Measurements from ENCODE around the gene ZRANB1. TPM values are rescaled to one million over a fixed set of nuclear protein-coding genes. Genes with fewer than 3 reads are reported as not detected.
A peak's percentile ranks its signal among the peaks of the same experiment; 100 is the strongest.

The ZRANB1 gene
- total RNA-seq, 1 donor from 2014 or later, result 24.0 TPM

DNA sequence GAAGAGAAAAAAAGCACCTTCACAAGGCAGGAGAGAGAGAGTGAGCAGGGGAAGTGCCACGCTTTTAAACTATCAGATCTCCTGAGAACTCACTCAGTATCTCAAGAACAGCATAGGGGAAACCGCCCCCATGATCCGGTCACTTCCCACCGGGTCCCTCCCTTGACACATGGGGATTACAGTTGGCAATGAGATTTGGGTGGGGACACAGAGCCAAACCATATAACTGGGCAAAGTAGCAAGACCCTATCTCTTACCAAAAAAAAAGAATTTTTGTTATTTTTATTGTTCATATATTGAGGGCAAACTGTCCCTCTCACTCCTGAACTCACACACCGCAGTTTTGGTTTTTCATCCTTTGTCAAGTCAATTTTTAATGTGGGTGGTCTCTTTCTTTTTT, 18.2 kb upstream of the ZRANB1 start:
- H3K27me3 Mint-ChIP-seq (ENCODE audit: low read depth), result no peaks in the 10 kb centered on the region
- H3K27ac Mint-ChIP-seq (ENCODE audit: unreplicated experiment), result no peak overlapping the region
- TF ChIP-seq, protein P1, sequence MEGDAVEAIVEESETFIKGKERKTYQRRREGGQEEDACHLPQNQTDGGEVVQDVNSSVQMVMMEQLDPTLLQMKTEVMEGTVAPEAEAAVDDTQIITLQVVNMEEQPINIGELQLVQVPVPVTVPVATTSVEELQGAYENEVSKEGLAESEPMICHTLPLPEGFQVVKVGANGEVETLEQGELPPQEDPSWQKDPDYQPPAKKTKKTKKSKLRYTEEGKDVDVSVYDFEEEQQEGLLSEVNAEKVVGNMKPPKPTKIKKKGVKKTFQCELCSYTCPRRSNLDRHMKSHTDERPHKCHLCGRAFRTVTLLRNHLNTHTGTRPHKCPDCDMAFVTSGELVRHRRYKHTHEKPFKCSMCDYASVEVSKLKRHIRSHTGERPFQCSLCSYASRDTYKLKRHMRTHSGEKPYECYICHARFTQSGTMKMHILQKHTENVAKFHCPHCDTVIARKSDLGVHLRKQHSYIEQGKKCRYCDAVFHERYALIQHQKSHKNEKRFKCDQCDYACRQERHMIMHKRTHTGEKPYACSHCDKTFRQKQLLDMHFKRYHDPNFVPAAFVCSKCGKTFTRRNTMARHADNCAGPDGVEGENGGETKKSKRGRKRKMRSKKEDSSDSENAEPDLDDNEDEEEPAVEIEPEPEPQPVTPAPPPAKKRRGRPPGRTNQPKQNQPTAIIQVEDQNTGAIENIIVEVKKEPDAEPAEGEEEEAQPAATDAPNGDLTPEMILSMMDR (conservative IDR thresholded peaks at IDR 0.05), result no peak
- no peak for DNase-seq (ENCODE audit: low read depth, low spot score)
- no peak overlapping the region for H3K4me3 Mint-ChIP-seq
- peaks cover 4% of the 10 kb centered on the region for H3K36me3 Mint-ChIP-seq (ENCODE audit: low read depth)
- no peaks in the 10 kb centered on the region for H3K9me3 Mint-ChIP-seq
- peaks cover 21% of the 10 kb centered on the region for H3K4me1 Mint-ChIP-seq

DNA sequence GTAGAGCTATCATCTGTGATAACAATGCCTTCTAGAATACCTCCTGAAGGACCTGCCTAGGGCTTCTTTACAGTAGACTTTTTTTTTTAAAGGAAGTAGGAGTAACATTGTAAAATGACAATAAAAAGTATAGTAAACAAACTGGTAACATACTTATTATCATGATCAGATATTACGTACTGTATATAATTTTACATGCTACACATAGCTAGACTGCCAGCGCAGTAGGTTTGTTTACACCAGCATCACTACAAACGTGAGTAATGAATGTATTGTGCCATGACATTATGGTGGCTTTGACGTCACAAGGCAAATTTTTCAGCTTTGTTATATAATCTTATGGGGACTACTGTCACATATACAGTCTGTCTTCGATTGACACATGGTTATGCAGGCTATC, 15.4 kb upstream of the ZRANB1 start:
- TF ChIP-seq, protein P1 (conservative IDR thresholded peaks at IDR 0.05), result no peak
- Mint-ChIP-seq H3K4me3 (no peak overlapping the region), H3K27ac (ENCODE audit: unreplicated experiment) (no peak overlapping the region)

DNA sequence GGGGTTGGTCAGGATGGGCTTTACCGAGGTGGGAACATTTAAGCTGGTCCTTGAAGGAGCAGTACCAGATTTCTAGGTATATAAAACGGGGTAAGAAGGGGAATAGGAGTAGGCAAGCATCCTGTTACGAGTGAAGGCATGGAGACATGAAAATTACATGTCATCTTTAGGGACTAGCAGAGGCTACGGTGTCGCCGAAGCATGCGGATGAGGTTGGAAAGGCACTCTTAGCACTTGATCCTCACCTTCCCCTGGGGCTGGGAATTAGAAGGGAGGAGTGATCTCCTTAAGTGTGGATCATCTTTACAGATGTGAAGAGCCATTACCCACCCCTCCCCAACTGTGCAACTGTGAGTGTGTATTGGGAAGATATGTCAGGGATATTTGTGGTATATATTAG, 13.8 kb upstream of the ZRANB1 start:
- TF ChIP-seq, protein P1 (conservative IDR thresholded peaks at IDR 0.05), result no peak
- Mint-ChIP-seq H3K27me3 (ENCODE audit: low read depth) (no peaks in the 10 kb centered on the region), H3K27ac (ENCODE audit: unreplicated experiment) (peak overlapping the region; percentile 3), H3K4me1 (peaks cover 11% of the 10 kb centered on the region), H3K9me3 (peaks cover 4% of the 10 kb centered on the region), H3K4me3 (no peak overlapping the region), H3K36me3 (ENCODE audit: low read depth) (peaks cover 15% of the 10 kb centered on the region)
- DNase-seq (ENCODE audit: low read depth, low spot score), result no peak

More for the DNA sequence above, 15.4 kb upstream of the ZRANB1 start:
- no peak for DNase-seq (ENCODE audit: low read depth, low spot score)
- Mint-ChIP-seq H3K27me3 (ENCODE audit: low read depth) (no peaks in the 10 kb centered on the region), H3K9me3 (no peaks in the 10 kb centered on the region), H3K4me1 (peaks cover 11% of the 10 kb centered on the region), H3K36me3 (ENCODE audit: low read depth) (peaks cover 8% of the 10 kb centered on the region)

DNA sequence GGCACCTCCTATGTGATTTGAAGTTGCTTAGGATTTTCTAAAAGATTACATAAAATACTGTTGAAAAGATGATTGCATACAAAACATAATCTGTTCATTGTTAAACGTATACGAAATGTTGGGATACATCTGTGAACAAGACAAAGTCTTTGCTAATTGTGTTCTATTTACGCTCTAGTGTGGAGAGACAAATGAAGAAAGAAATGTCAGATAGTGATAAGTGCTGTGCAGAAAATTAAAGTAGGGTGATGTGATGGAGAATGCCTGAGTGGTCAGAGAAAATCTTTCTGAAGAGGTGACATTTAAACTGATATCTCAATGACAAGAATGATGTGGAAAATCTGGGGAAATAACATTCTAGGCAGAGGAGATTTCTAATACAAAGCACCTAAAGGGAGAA, 13.4 kb upstream of the ZRANB1 start:
- H3K27ac Mint-ChIP-seq (ENCODE audit: unreplicated experiment), result no peak overlapping the region
- DNase-seq (ENCODE audit: low read depth, low spot score), result no peak
- peaks cover 16% of the 10 kb centered on the region for H3K36me3 Mint-ChIP-seq (ENCODE audit: low read depth)
- H3K4me3 Mint-ChIP-seq, result no peak overlapping the region
- no peaks in the 10 kb centered on the region for H3K27me3 Mint-ChIP-seq (ENCODE audit: low read depth)
- H3K4me1 Mint-ChIP-seq, result peaks cover 11% of the 10 kb centered on the region
- H3K9me3 Mint-ChIP-seq, result peaks cover 5% of the 10 kb centered on the region
- TF ChIP-seq, protein P1 (conservative IDR thresholded peaks at IDR 0.05), result no peak

DNA sequence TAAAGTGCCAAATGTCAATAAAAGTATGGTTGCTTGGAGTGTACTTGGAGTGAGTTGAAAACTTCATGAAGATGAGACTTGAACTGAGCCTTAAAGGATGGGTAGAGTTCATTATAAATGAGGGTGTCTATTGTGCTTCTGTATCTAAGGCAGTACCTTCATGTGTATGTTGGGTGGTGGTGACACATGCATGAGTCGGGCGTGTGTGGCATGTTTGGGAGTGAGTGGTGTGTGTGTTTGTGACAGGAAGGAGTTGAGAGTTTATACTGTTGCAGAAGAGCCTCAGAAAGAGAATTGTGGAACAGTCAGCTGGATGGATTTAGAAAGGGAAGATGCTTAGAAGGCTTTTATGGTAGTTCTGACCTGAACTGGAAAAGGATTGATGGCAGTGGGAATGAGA, 6.0 kb upstream of the ZRANB1 start:
- Mint-ChIP-seq H3K4me1 (no peaks in the 10 kb centered on the region), H3K36me3 (ENCODE audit: low read depth) (peaks cover 10% of the 10 kb centered on the region), H3K27me3 (ENCODE audit: low read depth) (no peaks in the 10 kb centered on the region), H3K9me3 (peaks cover 6% of the 10 kb centered on the region), H3K4me3 (no peak overlapping the region), H3K27ac (ENCODE audit: unreplicated experiment) (no peak overlapping the region)
- DNase-seq (ENCODE audit: low read depth, low spot score), result no peak
- TF ChIP-seq, protein P1 (conservative IDR thresholded peaks at IDR 0.05), result no peak

DNA sequence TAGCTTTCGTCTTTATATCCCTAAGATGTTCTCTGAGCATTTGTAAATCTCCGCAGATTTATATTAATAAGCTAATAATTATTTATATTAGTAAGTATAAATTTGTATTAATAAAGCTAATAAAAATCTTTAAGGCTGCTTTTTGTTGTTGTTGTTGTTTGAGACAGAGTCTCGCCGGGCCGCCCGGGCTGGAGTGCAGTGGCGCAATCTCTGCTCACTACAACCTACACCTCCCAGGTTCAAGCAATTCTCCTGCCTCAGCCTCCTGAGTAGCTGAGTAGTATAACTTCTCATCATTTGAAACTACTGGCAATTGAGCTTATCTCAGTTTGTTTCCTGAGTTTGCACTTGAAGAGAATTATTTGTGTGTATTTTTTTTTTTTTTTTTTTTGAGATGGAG, 5.1 kb upstream of the ZRANB1 start:
- Mint-ChIP-seq H3K36me3 (ENCODE audit: low read depth) (peaks cover 8% of the 10 kb centered on the region), H3K4me3 (no peak overlapping the region), H3K27me3 (ENCODE audit: low read depth) (no peaks in the 10 kb centered on the region), H3K9me3 (peaks cover 4% of the 10 kb centered on the region), H3K27ac (ENCODE audit: unreplicated experiment) (no peak overlapping the region), H3K4me1 (no peaks in the 10 kb centered on the region)
- TF ChIP-seq, protein P1 (conservative IDR thresholded peaks at IDR 0.05), result no peak
- DNase-seq (ENCODE audit: low read depth, low spot score), result no peak
